HCT116 (cell line): ENCODE measurements around the gene SLCO4C1. TPM values are rescaled to one million over a fixed set of nuclear protein-coding genes. Genes with fewer than 3 reads are reported as not detected.
"Not testable (repeated sequence)": the region's sequence is repeated elsewhere in the genome, so short reads cannot be mapped to it uniquely, and the experiment has no call there.

ENCODE experiments used
- ATAC-seq: fragments of 200-7000 bp; cut with Tn5 transposase; 2 replicates; pipeline ENCODE4 v1.9.1; 2020; ENCODE audit warnings: mild to moderate bottlenecking, moderate library complexity
- BruUV-seq: library from RNA; stranded (reverse); fragments of 400-500 nt; replicated peaks from 2 replicates; lab custom pipeline; 2021; lab: Mats Ljungman, UMichigan
- CTCF ChIA-PET: fragments of 300-600 bp; sonication (Branson Sonifier 250); formaldehyde crosslinking; loops from one replicate; lab custom pipeline; 2021; ENCODE audit warnings: antibody characterized with exemption; lab: Charles Lee
- POLR2A ChIA-PET: fragments of 300-600, 350-600 bp; sonication (Branson Sonifier 250); formaldehyde crosslinking; loops from one replicate; lab custom pipeline; 2021; ENCODE audit warnings: antibody characterized with exemption; lab: Charles Lee
- RAD21 ChIA-PET, 2 experiments: fragments of 300-600 bp; sonication (Branson Sonifier 250); formaldehyde crosslinking; loops; one replicate each; lab custom pipeline; 2023; ENCODE audit warnings: low total read pairs in 2 of 2; ENCODE audit not compliant: uncharacterized antibody in 2 of 2, unreplicated experiment in 2 of 2, low non-redundant PET in 1 of 2; lab: Charles Lee
- DNase-seq: peaks from one replicate; pipeline ENCODE4 v3.0.0-alpha.2; 2010; ENCODE audit warnings: low read depth, low spot score
- H2AFZ ChIP-seq: fragments of 200-600 bp; shearing (Covaris generic), sonication (generic); 2 replicates; pipeline ENCODE4 v1.6.1; 2017; ENCODE audit warnings: low read depth, mixed run types, mixed read lengths, antibody characterized with exemption, low read length; ENCODE audit not compliant: poor library complexity, severe bottlenecking
- H3K27ac ChIP-seq: 2 replicates; pipeline ENCODE4 v1.5.1; 2012; ENCODE audit warnings: low read depth, low read length
- H3K27me3 ChIP-seq: fragments of 200-600 bp; sonication (generic); 2 replicates; pipeline ENCODE4 v1.6.1; 2016; ENCODE audit warnings: mixed run types, low read length, mixed read lengths; ENCODE audit not compliant: insufficient read depth
- H3K36me3 ChIP-seq, 2 experiments: fragments of 200-500 bp in 1 of 2; fragments of 200-600 bp in 1 of 2; sonication (Bioruptor generic) in 1 of 2; sonication (generic) in 1 of 2; 2 replicates each; pipeline versions ENCODE4 v1.5.1 to v1.6.1; 2014 to 2016; ENCODE audit warnings: low read length in 2 of 2, inconsistent platforms in 1 of 2, mixed read lengths in 1 of 2, mixed run types in 1 of 2; ENCODE audit not compliant: insufficient read depth in 2 of 2, control insufficient read depth in 1 of 2
- H3K4me1 ChIP-seq, 2 experiments: fragments of 200-600 bp in 1 of 2; sonication (generic) in 1 of 2; 2 replicates each; pipeline versions ENCODE4 v1.5.1 to v1.6.1; 2012 to 2017; ENCODE audit warnings: low read length in 2 of 2, inconsistent platforms in 1 of 2, mild to moderate bottlenecking in 1 of 2, mixed read lengths in 1 of 2, mixed run types in 1 of 2, moderate library complexity in 1 of 2; ENCODE audit not compliant: insufficient read depth in 2 of 2, control insufficient read depth in 1 of 2
- H3K4me2 ChIP-seq: fragments of 200-600 bp; sonication (generic); 2 replicates; pipeline ENCODE4 v1.6.1; 2017; ENCODE audit warnings: mixed run types, low read length, mixed read lengths
- H3K4me3 ChIP-seq, 2 experiments: fragments of 200-600 bp in 1 of 2; sonication (generic) in 1 of 2; replicated peaks in 1 of 2; 2 replicates each; pipeline ENCODE4 v1.5.1; 2011 to 2016; ENCODE audit warnings: low read length in 2 of 2, control low read depth in 1 of 2, low read depth in 1 of 2, mild to moderate bottlenecking in 1 of 2, mixed read lengths in 1 of 2, mixed run types in 1 of 2
- H3K79me2 ChIP-seq: fragments of 200-600 bp; sonication (generic); 2 replicates; pipeline ENCODE4 v1.6.1; 2017; ENCODE audit warnings: mild to moderate bottlenecking, mixed run types, low read length, moderate library complexity, mixed read lengths; ENCODE audit not compliant: insufficient read depth
- H3K9ac ChIP-seq: fragments of 200-600 bp; sonication (generic); 2 replicates; pipeline ENCODE4 v1.6.1; 2016; ENCODE audit warnings: low read length, mixed read lengths
- H3K9me2 ChIP-seq: fragments of 200-600 bp; sonication (generic), shearing (Covaris generic); 2 replicates; pipeline ENCODE4 v1.6.1; 2017; ENCODE audit warnings: mixed run types, mild to moderate bottlenecking, moderate library complexity; ENCODE audit not compliant: insufficient read depth
- H3K9me3 ChIP-seq, 2 experiments: fragments of 200-500 bp in 1 of 2; fragments of 200-600 bp in 1 of 2; sonication (Bioruptor generic) in 1 of 2; sonication (generic) in 1 of 2; 2 replicates each; pipeline ENCODE4 v1.6.1; 2014 to 2017; ENCODE audit warnings: low read length in 2 of 2, mixed read lengths in 2 of 2, inconsistent platforms in 1 of 2, low read depth in 1 of 2, mild to moderate bottlenecking in 1 of 2, mixed run types in 1 of 2, moderate library complexity in 1 of 2; ENCODE audit not compliant: control insufficient read depth in 1 of 2, insufficient read depth in 1 of 2
- H4K20me1 ChIP-seq: fragments of 200-600 bp; sonication (generic), shearing (Covaris generic); 2 replicates; pipeline ENCODE4 v1.6.1; 2017; ENCODE audit warnings: mixed run types, mild to moderate bottlenecking, moderate library complexity; ENCODE audit not compliant: insufficient read depth
- ATF3 ChIP-seq: IDR thresholded peaks from 2 replicates; pipeline ENCODE4 v1.6.1; 2012
- CBX3 ChIP-seq: IDR thresholded peaks from 2 replicates; pipeline ENCODE4 v1.6.1; 2012; ENCODE audit warnings: low read depth
- POLR2A ChIP-seq: IDR thresholded peaks from 2 replicates; pipeline ENCODE4 v1.7.0; 2011; ENCODE audit warnings: borderline replicate concordance; ENCODE audit not compliant: insufficient read depth, insufficient read length; ENCODE audit errors: extremely low read depth
- POLR2AphosphoS5 ChIP-seq: IDR thresholded peaks from 2 replicates; pipeline ENCODE4 v1.6.1; 2011; ENCODE audit warnings: mild to moderate bottlenecking, low read depth, low read length, moderate library complexity
- REST ChIP-seq: IDR thresholded peaks from 2 replicates; pipeline ENCODE4 v1.6.1; 2012; ENCODE audit warnings: low read depth
- SIN3A ChIP-seq: IDR thresholded peaks from 2 replicates; pipeline ENCODE4 v1.6.1; 2012; ENCODE audit warnings: low read depth
- SRF ChIP-seq: IDR thresholded peaks from 2 replicates; pipeline ENCODE4 v1.6.1; 2012; ENCODE audit warnings: low read depth
- intact Hi-C: fragments of 100-400 bp; cut with micrococcal nuclease; formaldehyde crosslinking; loops from 2 replicates; pipeline ENCODE4 v1.10.0; 2022
- total RNA-seq: library from RNA; stranded (reverse); gene quantifications from one replicate; pipeline ENCODE4 v1.2.1, GENCODE V29; 2021; ENCODE audit not compliant: unreplicated experiment

Gene SLCO4C1
- total RNA-seq, 1 experiment from 2014 or later, result 0.12 TPM

GRCh38 chr5:102341681-102342288, 45.7 kb upstream of the SLCO4C1 start (continued):
- TF ChIP-seq REST (no peak), POLR2A (no peak)
- TF ChIP-seq, all 23 proteins: peak for 0

GRCh38 chr5:102324714-102325113, 28.6 kb upstream of the SLCO4C1 start:
- Histone ChIP-seq H3K36me3 (no peaks in the 10 kb centered on the region), H3K27me3 (no peaks in the 10 kb centered on the region), H3K9ac (no peak overlapping the region), H3K4me2 (no peak overlapping the region), H3K4me1 (no peaks in the 10 kb centered on the region), H2AFZ (no peak overlapping the region), H3K27ac (no peak overlapping the region), H3K79me2 (no peaks in the 10 kb centered on the region), H3K9me2 (no peaks in the 10 kb centered on the region; the same call in 1 of the 2 replicates), H3K9me3 (no peaks in the 10 kb centered on the region), H4K20me1 (no peaks in the 10 kb centered on the region), H3K4me3 (no peak overlapping the region)
- DNase-seq, result no peak
- ChIA-PET POLR2A (no interaction called here), CTCF (no interaction called here), RAD21 (no interaction called here)
- BruUV-seq, result no TSS peak
- TF ChIP-seq CBX3, result no peak
- TF ChIP-seq POLR2AphosphoS5, result no peak
- no peak for TF ChIP-seq SRF
- TF ChIP-seq SIN3A, result no peak
- no peak for TF ChIP-seq ATF3
- ATAC-seq, result no peak
- intact Hi-C loops, result no loop called here

- RAD21 ChIA-PET, POLR2A ChIA-PET, H2AFZ ChIP-seq, H3K4me1 ChIP-seq, ATAC-seq, H3K27me3 ChIP-seq, H3K9ac ChIP-seq, H3K36me3 ChIP-seq, intact Hi-C loops, H3K27ac ChIP-seq, BruUV-seq, H3K9me2 ChIP-seq, H4K20me1 ChIP-seq, H3K9me3 ChIP-seq, H3K4me2 ChIP-seq, H3K4me3 ChIP-seq, DNase-seq, H3K79me2 ChIP-seq: not testable (repeated sequence)
- CTCF ChIA-PET, result interaction anchor here (0.7 kb wide), 1 partner anchor 292 kb away, joined by 4 read pairs; no protein-coding TSS in a partner anchor
Observed at GRCh38 chr5:102318801-102319200, 22.7 kb upstream of the SLCO4C1 start.
